Fibroblast of mammary gland (primary cell): ENCODE data around the gene CTPS1.

Experiments
- DNase-seq: peaks from one replicate; pipeline ENCODE4 v3.0.0-alpha.2; 2010; ENCODE audit warnings: low read depth
- H3K4me3 ChIP-seq: 2 replicates; pipeline ENCODE4 v1.5.1; 2011; ENCODE audit warnings: low read depth, mild to moderate bottlenecking, low read length, moderate library complexity; ENCODE audit not compliant: control insufficient read depth
- TF ChIP-seq, protein P1 (sequence below): conservative IDR thresholded peaks from 2 replicates; pipeline ENCODE4 v1.5.1; 2011; ENCODE audit warnings: low read depth, low read length, inconsistent platforms; ENCODE audit not compliant: control insufficient read depth, insufficient read depth

Gene CTPS1

DNA sequence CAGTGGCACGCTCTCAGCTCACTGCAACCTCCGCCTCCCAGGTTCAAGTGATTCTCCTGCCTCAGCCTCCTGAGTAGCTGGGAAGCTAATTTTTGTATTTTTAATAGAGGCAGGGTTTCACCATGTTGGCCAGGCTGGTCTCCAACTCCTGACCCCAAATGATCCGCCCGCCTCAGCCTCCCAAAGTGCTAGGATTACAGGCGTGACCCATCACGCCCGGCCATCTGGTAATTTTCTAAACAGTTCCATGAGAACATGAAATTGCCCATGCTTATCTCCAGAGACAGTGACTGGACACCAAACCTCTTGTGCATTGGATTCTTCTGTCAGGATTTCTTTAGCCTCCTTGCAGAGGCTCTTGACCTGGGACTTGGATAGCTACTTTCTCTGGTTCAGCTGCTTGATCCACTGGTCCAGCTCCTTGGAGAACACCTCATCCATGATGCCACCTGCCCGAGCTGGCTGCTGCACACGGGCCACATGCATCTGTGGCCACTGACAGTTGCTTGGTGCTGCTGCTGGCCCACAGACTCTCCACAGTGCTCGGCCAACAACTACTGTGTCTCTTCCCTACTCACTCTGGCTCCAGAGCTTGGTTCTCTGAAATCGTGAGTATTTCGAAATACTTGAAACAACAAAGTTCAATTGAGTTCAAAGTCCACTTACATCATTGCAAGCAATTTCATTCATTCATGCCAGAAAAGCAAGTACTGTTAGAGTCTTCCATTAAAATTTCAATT, 40.0 kb upstream of the CTPS1 start:
- peak; percentile 81 for DNase-seq
- H3K4me3 ChIP-seq, result no peak overlapping the region
- TF ChIP-seq, protein P1, sequence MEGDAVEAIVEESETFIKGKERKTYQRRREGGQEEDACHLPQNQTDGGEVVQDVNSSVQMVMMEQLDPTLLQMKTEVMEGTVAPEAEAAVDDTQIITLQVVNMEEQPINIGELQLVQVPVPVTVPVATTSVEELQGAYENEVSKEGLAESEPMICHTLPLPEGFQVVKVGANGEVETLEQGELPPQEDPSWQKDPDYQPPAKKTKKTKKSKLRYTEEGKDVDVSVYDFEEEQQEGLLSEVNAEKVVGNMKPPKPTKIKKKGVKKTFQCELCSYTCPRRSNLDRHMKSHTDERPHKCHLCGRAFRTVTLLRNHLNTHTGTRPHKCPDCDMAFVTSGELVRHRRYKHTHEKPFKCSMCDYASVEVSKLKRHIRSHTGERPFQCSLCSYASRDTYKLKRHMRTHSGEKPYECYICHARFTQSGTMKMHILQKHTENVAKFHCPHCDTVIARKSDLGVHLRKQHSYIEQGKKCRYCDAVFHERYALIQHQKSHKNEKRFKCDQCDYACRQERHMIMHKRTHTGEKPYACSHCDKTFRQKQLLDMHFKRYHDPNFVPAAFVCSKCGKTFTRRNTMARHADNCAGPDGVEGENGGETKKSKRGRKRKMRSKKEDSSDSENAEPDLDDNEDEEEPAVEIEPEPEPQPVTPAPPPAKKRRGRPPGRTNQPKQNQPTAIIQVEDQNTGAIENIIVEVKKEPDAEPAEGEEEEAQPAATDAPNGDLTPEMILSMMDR, result no peak

- DNase-seq, result peak; percentile 91
- TF ChIP-seq, protein P1, result peak; percentile 19
- no peak overlapping the region for H3K4me3 ChIP-seq
These were observed 35.2 kb upstream of the CTPS1 start for GRCh38 chr1:40944326-40944725.

GRCh38 chr1:40944841-40945430, 34.6 kb upstream of the CTPS1 start:
- DNase-seq, result peak; percentile 30
- no peak overlapping the region for H3K4me3 ChIP-seq
- TF ChIP-seq, protein P1, result no peak

- H3K4me3 ChIP-seq, result no peak overlapping the region
- TF ChIP-seq, protein P1, result no peak
- peak; percentile 47 for DNase-seq
These were observed 34.0 kb upstream of the CTPS1 start for GRCh38 chr1:40945491-40945973.

- no peak overlapping the region for H3K4me3 ChIP-seq
These were observed 30.6 kb upstream of the CTPS1 start for GRCh38 chr1:40948741-40949443.

DNA sequence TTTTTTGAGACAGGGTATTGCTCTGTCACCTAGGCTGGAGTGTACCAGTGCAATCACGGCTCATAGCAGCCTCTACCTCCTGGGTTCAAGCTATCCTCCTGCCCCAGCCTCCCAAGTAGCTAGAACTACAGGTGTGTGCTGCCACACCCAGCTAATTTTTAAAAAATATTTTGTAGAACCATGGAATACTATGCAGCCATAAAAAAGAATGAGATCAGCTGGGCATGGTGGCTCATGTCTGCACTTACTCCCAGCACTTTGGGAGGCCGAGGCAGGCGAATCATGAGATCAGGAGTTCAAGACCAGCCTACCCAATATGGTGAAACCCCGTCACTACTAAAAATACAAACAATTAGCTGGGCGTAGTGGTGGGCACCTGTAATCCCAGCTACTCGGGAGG, 29.9 kb upstream of the CTPS1 start:
- no peak overlapping the region for H3K4me3 ChIP-seq
- TF ChIP-seq, protein P1, result no peak
- DNase-seq, result no peak

More at GRCh38 chr1:40948741-40949443, 30.6 kb upstream of the CTPS1 start:
- DNase-seq, result peak; percentile 83
- TF ChIP-seq, protein P1, result peak; percentile 85
